Measurements from ENCODE around the gene ENO2.

ENO2 gene

GRCh38 chr12:6943722-6944380 is 29.5 kb downstream of the ENO2 start, which contains the start of the genes C12orf57 and RNU7-1:
Gene C12orf57, plus strand, starts transcription at chr12:6944022. Its CDS starts 100 bp downstream, at chr12:6944122.
Gene RNU7-1, plus strand, starts transcription at chr12:6943816.
- Histone ChIP-seq H3K4me2 (peak within 1 kb of the TSS; percentile 73), H3K27me3 (ENCODE audit: insufficient read depth, low read depth) (no peaks in the 10 kb centered on the region), H3K36me3 (ENCODE audit: insufficient read depth) (no peaks in the 10 kb centered on the region), H3K27ac (peak within 1 kb of the TSS; percentile 98), H3K4me3 (IDR thresholded peaks at IDR 0.05; ENCODE audit: insufficient read depth, low read depth, low read length) (no peak within 1 kb of the TSS), H2AFZ (ENCODE audit: low read depth) (peak within 1 kb of the TSS; percentile 54; the same call in 1 of the 2 replicates), H3K9ac (peak within 1 kb of the TSS; percentile 86), H4K20me1 (ENCODE audit: insufficient read depth) (no peaks in the 10 kb centered on the region), H3K4me1 (ENCODE audit: low read depth, poor library complexity, severe bottlenecking) (peaks cover 21% of the 10 kb centered on the region), H3K79me2 (ENCODE audit: insufficient read depth, low read depth) (no peaks in the 10 kb centered on the region)
- TF ChIP-seq CTCF (conservative IDR thresholded peaks at IDR 0.05; ENCODE audit: low read depth, low read length) = no peak

- Histone ChIP-seq H3K4me1 (ENCODE audit: low read depth, poor library complexity, severe bottlenecking) (peaks cover 28% of the 10 kb centered on the region), H3K27ac (peak overlapping the region; percentile 98), H3K27me3 (ENCODE audit: insufficient read depth, low read depth) (no peaks in the 10 kb centered on the region), H3K79me2 (ENCODE audit: insufficient read depth, low read depth) (no peaks in the 10 kb centered on the region), H4K20me1 (ENCODE audit: insufficient read depth) (no peaks in the 10 kb centered on the region), H3K9ac (peak overlapping the region; percentile 86), H3K4me3 (IDR thresholded peaks at IDR 0.05; ENCODE audit: insufficient read depth, low read depth, low read length) (no peak overlapping the region), H2AFZ (ENCODE audit: low read depth) (peak overlapping the region; percentile 54; the same call in 1 of the 2 replicates), H3K4me2 (peak overlapping the region; percentile 73), H3K36me3 (ENCODE audit: insufficient read depth) (no peaks in the 10 kb centered on the region)
- TF ChIP-seq CTCF (conservative IDR thresholded peaks at IDR 0.05; ENCODE audit: low read depth, low read length) = peak; percentile 72
Measured at GRCh38 chr12:6944381-6945186, 30.2 kb downstream of the ENO2 start.

- Histone ChIP-seq H4K20me1 (ENCODE audit: insufficient read depth) (no peaks in the 10 kb centered on the region), H2AFZ (ENCODE audit: low read depth) (no peak overlapping the region), H3K4me2 (peak overlapping the region; percentile 73), H3K4me1 (ENCODE audit: low read depth, poor library complexity, severe bottlenecking) (peaks cover 31% of the 10 kb centered on the region), H3K79me2 (ENCODE audit: insufficient read depth, low read depth) (no peaks in the 10 kb centered on the region), H3K27ac (peak overlapping the region; percentile 98; the same call in 1 of the 2 replicates), H3K27me3 (ENCODE audit: insufficient read depth, low read depth) (no peaks in the 10 kb centered on the region), H3K9ac (no peak overlapping the region; the same call in 1 of the 2 replicates), H3K36me3 (ENCODE audit: insufficient read depth) (no peaks in the 10 kb centered on the region), H3K4me3 (IDR thresholded peaks at IDR 0.05; ENCODE audit: insufficient read depth, low read depth, low read length) (no peak overlapping the region)
- no peak for TF ChIP-seq CTCF (conservative IDR thresholded peaks at IDR 0.05; ENCODE audit: low read depth, low read length)
Measured at GRCh38 chr12:6945613-6946012, 31.2 kb downstream of the ENO2 start.

GRCh38 chr12:6946033-6946919 is 31.9 kb downstream of the ENO2 start:
- Histone ChIP-seq H2AFZ (ENCODE audit: low read depth) (no peak overlapping the region), H3K9ac (no peak overlapping the region), H3K27me3 (ENCODE audit: insufficient read depth, low read depth) (no peaks in the 10 kb centered on the region), H3K79me2 (ENCODE audit: insufficient read depth, low read depth) (no peaks in the 10 kb centered on the region), H3K4me2 (no peak overlapping the region), H3K27ac (no peak overlapping the region), H3K36me3 (ENCODE audit: insufficient read depth) (no peaks in the 10 kb centered on the region), H4K20me1 (ENCODE audit: insufficient read depth) (no peaks in the 10 kb centered on the region), H3K4me3 (IDR thresholded peaks at IDR 0.05; ENCODE audit: insufficient read depth, low read depth, low read length) (no peak overlapping the region), H3K4me1 (ENCODE audit: low read depth, poor library complexity, severe bottlenecking) (peaks cover 31% of the 10 kb centered on the region)
- TF ChIP-seq CTCF (conservative IDR thresholded peaks at IDR 0.05; ENCODE audit: low read depth, low read length) = no peak

Data from KMS-11 (cell line).